Brain pericyte (primary cell): Measurements from ENCODE around the gene ZNF574.

Experiments used
- DNase-seq: peaks from one replicate; pipeline ENCODE4 v3.0.0-alpha.2; 2012; ENCODE audit warnings: low read depth, low spot score

Gene ZNF574

GRCh38 chr19:42054205-42054604 lies 21.8 kb upstream of the ZNF574 start:
- no peak for DNase-seq

DNA sequence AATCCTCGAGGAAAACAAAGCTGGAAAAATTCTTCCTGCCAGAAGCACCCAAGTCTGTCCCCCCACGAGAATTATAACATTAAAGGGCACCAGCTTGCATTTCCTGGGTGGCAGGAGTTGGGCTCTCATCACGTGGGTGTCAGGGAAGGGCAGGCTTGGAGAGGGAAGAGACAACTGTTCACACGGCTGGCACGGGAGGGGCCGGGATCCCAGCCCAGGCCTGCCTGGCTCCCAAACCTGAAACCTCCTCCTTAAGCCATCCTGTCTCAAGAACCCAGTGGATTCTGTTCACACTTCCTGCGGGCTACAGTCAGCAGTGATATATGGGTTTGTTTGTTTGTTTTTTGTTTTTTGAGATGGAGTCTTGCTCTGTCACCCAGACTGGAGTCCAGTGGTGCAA lies 18.1 kb upstream of the ZNF574 start:
- no peak for DNase-seq

- DNase-seq = no peak
Observed at GRCh38 chr19:42059196-42059595, 16.8 kb upstream of the ZNF574 start.

DNA sequence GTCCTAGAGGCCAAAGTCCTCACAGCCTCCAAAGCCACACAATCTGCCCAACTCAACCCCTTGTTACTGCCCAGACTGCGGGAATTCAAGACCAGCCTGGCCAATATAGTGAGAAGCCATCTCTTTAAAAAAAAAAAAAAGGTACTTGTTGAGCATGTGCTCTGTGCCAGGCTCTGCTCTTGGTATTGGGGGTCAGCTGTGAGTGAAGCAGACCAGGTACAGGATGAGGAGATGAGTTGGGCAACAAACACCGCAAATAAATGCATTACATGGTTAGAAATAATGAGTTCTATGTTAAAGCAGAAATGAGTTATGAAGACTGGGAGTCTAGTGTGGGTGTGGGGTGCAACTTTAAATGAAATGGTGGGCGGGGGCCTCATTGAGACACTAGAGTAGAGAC lies 15.8 kb upstream of the ZNF574 start:
- no peak for DNase-seq

DNA sequence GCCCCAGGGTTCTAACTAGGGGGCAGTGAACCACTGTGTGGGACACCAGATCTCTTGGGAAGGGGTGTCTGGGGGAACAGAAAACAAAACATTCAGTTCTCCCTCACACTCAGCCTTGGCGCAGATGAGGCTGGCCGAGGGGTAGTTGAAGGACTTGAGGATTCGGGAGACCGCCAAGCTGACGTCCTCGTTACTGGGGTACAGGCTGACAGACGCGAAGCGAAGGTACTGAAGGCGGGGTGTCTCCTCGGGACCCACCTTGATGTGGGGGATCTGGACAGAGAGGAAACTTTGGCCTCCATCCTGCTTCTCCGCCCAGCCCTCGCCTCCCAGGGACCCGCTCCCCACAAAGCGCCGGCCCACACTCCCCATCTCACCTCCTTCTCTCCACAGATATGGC lies 13.6 kb upstream of the ZNF574 start:
- no peak for DNase-seq

GRCh38 chr19:42064432-42064831 lies 11.5 kb upstream of the ZNF574 start:
- no peak for DNase-seq

GRCh38 chr19:42065051-42065450 lies 10.9 kb upstream of the ZNF574 start:
- no peak for DNase-seq

DNA sequence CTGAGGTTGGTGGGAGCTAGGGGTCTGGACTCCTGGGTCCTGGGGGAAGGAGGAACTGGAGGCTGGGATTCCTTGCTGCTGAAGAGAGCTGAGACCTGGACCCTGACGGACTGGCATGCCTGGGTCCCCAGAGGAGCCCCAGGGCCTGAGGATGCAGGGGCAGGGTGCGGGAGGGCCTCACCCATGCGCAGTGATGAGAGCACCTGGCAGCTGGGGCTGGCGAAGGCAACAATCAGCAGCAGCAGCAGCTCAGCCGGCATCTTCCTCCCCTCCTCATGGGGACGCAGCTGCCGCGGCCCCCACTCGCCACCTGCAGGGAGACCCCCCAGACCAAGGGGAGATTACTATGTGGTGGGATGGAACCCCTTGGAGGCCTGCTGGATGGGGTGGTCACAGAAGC lies 10.5 kb upstream of the ZNF574 start:
- no peak for DNase-seq

GRCh38 chr19:42066075-42066754 lies 9.8 kb upstream of the ZNF574 start:
- DNase-seq = no peak

- DNase-seq = no peak
Observed at GRCh38 chr19:42067315-42067888, 8.6 kb upstream of the ZNF574 start.

DNA sequence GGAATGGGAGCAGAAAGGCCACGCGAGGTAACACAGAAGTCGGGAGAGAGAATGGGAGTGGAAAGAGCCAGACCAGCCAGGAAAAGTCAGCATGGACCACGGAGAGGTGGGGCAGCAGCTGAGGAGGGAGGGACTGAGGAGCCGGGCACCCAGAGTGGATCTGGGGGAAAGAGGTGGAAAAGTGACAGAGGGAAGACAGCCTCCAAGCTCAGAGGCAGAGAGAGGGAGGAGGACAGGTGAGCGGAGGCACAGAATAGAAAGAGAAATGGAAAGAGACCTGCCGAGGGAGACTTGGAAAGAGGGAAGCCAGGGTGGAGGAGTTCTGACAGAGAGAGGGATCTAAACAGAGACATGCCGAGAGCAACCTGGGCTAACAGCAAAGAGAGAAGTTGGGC lies 7.6 kb upstream of the ZNF574 start:
- DNase-seq = no peak

DNA sequence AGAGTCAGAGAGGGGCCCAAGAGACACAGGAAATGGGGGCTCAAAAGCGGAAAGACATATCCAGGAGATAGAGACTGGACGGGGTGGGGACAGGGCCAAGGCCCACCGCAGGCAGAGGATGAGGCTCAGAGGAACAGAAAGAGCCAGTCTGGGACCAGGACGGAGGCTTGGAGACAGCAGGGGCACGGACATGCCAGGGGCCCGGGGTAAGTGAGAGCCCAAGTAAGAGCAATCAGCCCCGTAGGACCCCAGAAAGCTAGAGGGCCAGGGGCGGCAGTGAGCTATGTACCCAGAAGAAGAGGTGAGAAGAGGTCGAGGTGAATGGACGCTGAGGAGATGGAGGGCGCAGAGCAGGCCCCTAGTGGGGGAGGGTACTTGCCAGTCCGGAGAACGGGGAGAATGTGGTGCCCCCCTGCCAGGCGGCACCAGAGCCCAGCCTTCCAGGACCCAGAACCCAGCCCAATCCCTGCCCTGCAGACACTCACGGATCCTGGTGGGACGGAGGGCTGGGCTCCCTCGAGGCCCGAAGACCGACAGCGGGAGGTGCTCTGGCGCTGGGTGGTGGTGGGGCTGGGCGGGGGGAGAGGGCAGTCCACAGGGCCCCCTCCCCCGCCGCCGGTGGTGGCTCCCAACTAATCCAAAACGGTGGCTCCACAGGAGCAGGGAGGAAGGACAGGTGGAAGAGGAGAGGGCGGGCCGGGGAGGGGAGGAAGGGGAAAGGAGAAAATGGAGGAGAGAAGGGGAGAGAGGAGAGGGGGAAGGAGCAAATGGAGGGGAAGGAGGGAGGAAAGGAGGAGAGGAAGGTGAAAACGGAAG lies 7.0 kb upstream of the ZNF574 start:
- DNase-seq = no peak

DNA sequence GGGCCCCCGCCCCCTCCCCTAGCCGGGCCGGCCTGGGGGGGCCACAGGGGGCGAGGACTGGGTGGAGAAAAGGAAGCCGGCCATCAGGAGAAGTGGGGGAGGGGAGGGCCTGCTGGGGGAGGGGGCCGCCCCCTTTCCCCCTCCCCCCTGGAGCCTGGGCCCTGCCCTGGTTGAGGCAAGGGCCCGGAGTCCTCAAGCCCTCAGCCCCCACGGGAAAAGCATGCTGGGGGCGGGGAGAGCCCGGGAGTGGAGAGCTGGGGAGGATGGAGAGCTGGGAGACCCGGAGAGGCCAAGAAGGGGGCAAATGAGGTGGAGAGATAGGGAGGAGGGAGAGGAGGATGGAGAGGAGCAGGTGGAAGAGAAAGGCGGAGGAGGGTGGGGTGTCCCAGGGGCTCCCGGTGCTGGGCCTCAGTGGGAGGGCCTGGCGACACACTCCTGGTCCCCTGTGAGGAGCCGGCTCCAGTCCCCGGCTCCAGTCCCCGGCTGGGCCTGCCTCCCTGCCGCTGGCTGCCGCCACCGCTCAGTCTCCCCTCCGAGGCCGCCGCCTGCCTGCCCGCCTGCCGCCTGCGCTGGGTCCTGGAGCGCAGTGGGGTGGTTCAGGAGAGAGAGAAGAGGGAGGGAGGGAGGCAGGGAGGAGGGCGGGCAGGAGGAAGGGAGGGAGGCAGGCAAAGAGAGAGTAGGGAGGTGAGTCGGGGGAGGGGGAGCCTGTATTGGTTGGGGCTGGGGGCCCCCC lies 6.2 kb upstream of the ZNF574 start, which contains the start of gene GRIK5:
GRIK5 (minus strand) TSS at position 588 of the 733 bp plus-strand sequence. CDS start 4,436 bp downstream, outside the sequence.
- no peak for DNase-seq

DNA sequence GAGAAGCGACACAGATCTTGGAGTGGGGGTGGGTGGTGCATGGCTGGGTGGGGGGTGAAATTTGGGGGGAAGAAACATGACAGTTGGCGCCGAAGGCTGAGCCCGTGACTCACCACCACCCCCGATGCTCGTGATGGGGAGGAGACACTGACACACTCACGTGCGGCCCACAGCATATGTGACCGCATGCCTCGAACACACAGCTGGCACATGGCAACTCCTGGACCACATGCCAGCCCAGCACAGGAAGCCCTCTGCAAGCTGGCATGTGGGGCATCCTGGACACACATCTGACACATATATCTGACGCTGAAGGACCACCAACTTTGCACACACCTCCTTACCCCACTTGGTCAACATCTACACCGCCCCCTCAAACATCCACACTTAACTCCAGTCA lies 4.7 kb upstream of the ZNF574 start:
- no peak for DNase-seq

DNA sequence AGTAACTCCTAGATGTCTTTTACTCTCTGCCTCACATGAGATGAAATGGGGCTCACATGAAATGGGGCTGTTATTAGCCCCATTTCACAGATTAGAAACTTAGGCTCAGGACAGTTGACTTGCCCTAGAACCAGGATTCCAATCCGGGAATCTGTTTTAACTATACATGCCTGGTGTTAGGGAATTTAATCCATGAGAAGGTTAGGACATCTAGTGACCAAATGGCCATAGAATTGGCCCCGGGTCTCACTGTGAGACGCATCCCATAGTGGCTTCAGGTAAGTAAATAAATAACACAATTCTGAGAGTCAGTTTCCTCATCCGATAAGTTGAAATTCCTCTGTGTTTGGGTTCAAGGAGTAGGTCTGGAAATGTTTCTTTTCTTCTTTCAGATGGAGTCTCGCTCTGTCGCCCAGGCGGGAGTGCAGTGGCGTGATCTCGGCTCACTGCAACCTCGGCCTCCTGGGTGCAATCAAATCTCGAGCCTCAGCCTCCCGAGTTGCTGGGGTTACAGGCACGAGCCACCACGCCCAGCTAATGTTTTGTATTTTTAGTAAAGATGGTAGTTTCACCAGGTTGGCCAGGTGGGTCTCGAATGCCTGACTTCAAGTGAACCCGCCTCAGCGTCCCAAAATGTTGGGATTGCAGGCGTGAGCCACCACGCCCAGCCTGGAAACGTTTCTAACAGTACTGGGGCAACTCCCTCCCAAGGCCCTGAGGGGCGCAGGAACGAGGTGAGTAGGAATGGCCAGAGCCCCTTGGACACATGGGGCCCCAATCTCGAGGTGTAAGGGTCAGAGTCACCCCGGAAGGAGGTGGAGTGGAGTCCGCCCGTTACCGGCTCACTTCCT lies 1.2 kb upstream of the ZNF574 start:
- DNase-seq = no peak

DNA sequence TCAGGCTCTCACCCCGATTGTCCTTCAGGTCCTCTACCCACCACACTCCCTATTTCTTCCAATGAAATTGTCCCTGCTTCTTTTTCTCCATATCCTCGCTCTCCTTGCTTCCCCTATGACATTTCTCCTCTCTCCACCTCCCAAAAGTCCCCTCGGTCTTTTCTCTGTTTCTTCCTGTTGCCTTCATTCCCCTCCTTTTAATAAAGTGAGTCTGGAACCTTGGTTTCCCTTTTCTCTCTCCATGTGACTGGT lies 676 bp upstream of the ZNF574 start:
- no peak for DNase-seq

DNA sequence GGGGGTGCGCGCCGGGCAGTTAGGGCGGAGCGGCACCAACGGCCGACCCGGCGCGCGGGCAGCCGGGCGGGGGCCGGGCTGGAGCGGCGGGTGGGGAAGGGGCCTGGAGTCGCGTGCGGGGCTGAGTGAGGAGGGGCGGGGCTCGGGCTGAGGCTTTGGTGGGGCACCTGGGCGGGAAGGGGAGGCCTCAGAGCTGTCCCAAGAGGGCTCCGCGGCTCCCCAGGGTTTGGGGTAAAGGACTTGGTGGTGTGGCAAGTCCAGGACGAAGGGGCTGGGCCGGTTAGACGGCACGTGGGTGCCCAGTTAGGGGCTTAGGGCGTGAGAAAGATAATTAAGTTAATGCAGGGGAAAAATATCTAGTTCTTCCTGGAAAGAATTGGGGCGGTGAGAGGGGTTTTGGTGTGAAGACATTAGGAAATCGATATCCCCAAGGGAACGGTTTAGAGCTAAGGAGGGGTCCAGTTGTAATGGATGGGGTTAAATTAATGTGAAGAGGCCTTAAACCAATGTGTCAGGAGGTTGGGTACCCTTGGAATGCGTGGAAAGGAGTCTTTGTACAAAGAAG lies 496 bp downstream of the ZNF574 start:
- no peak for DNase-seq

DNA sequence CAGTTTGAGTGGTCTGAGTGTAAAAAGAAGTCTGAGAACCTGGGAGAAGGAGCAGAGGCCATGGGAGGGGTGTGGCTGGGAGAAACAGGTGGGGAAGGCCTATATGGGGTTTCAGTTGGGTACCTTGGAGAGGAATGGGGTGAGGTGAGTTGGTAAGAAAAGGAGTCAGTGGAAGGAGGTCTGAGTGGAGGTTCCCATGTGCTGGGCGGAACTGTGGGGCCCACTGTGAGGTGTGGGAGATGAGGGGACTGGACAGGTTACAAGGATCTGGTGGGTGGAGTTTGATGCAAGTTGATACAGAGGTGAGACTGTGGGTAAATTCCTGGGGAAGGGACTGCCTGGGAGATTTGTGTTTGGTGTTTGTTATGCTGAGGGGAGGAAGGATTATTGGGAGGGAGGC lies 2.1 kb downstream of the ZNF574 start:
- DNase-seq = no peak

- no peak for DNase-seq
Observed at GRCh38 chr19:42078538-42079275, 2.7 kb downstream of the ZNF574 start.

DNA sequence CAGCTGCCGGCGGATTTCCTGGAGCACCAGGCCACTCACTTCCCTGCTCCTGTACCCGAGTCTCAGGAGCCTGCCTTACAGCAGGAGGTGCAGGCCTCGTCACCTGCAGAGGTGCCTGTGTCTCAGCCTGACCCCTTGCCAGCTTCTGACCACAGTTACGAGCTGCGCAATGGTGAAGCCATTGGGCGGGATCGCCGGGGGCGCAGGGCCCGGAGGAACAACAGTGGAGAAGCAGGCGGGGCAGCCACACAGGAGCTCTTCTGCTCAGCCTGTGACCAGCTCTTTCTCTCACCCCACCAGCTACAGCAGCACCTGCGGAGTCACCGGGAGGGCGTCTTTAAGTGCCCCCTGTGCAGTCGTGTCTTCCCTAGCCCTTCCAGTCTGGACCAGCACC lies 3.3 kb downstream of the ZNF574 start:
- DNase-seq = no peak
